PFSK-1 (cell line): ENCODE measurements around the gene HACD2.

ENCODE experiments used
- POLR2AphosphoS5 ChIP-seq: IDR thresholded peaks from 2 replicates; pipeline ENCODE4 v1.6.1; 2012; ENCODE audit warnings: low read depth, mild to moderate bottlenecking, control low read depth, low read length, moderate library complexity
- REST ChIP-seq, 2 experiments: IDR thresholded peaks; 2 replicates each; pipeline versions ENCODE4 v1.6.1 to v1.8.0; 2011 to 2012; ENCODE audit warnings: low read depth in 2 of 2, low read length in 2 of 2, control low read depth in 1 of 2, inconsistent platforms in 1 of 2, mild to moderate bottlenecking in 1 of 2, moderate library complexity in 1 of 2; ENCODE audit not compliant: insufficient read depth in 1 of 2
- SIN3A ChIP-seq: IDR thresholded peaks from 2 replicates; pipeline ENCODE4 v1.6.1; 2012; ENCODE audit warnings: mild to moderate bottlenecking, low read length, moderate library complexity, borderline replicate concordance; ENCODE audit not compliant: insufficient read depth
- TAF1 ChIP-seq: IDR thresholded peaks from 2 replicates; pipeline ENCODE4 v1.6.1; 2012; ENCODE audit warnings: low read length, control low read depth, borderline replicate concordance; ENCODE audit not compliant: insufficient read depth

- TF ChIP-seq POLR2AphosphoS5 (no peak), TAF1 (no peak), REST (IDR thresholded peaks at IDR 0.05; ENCODE audit: insufficient read depth in 1 of 2, low read depth in 2 of 2, low read length in 2 of 2) (no peak), SIN3A (no peak)
These were observed 50.6 kb downstream of the HACD2 start for GRCh38 chr3:123534264-123534663.
